Liver (tissue), 9 donors: ENCODE measurements around the gene FMR1. TPM values are rescaled to one million over a fixed set of nuclear protein-coding genes. Genes with fewer than 3 reads are reported as not detected.
A peak's percentile ranks its signal among the peaks of the same experiment; 100 is the strongest.

Experiments used
- DNase-seq: peaks from one replicate; pipeline ENCODE4 v3.0.0-alpha.2; 2017; ENCODE audit warnings: low spot score
- H3K27ac ChIP-seq, 2 donors: one replicate each; pipeline ENCODE4 v1.7.0; 2013; ENCODE audit warnings: inconsistent platforms in 2 of 2, low read length in 2 of 2, control low read depth in 1 of 2, low read depth in 1 of 2, mild to moderate bottlenecking in 1 of 2
- H3K27me3 ChIP-seq, 4 donors: one replicate each; pipeline versions ENCODE4 v1.6.1 to v1.7.0; 2013; ENCODE audit warnings: low read length in 3 of 4, inconsistent platforms in 1 of 4, mild to moderate bottlenecking in 1 of 4, moderate library complexity in 1 of 4; ENCODE audit not compliant: control insufficient read depth in 4 of 4, insufficient read depth in 4 of 4
- H3K36me3 ChIP-seq, 4 donors: one replicate each; pipeline versions ENCODE4 v1.6.1 to v1.7.0; 2013; ENCODE audit warnings: low read length in 3 of 4, mild to moderate bottlenecking in 3 of 4, low read depth in 1 of 4, moderate library complexity in 1 of 4; ENCODE audit not compliant: control insufficient read depth in 4 of 4, insufficient read depth in 3 of 4
- H3K4me1 ChIP-seq, 4 donors: one replicate each; pipeline versions ENCODE4 v1.6.1 to v1.7.0; 2013; ENCODE audit warnings: low read length in 3 of 4, mild to moderate bottlenecking in 3 of 4, moderate library complexity in 1 of 4; ENCODE audit not compliant: control insufficient read depth in 4 of 4, insufficient read depth in 4 of 4
- H3K4me3 ChIP-seq, 3 donors: one replicate each; pipeline versions ENCODE4 v1.6.1 to v1.7.0; 2013; ENCODE audit warnings: low read length in 3 of 3, control low read depth in 1 of 3, low read depth in 1 of 3, mild to moderate bottlenecking in 1 of 3
- H3K9ac ChIP-seq, 2 donors: one replicate each; pipeline ENCODE4 v1.7.0; 2013; ENCODE audit warnings: low read length in 2 of 2, mild to moderate bottlenecking in 2 of 2, moderate library complexity in 2 of 2, control low read depth in 1 of 2, low read depth in 1 of 2
- H3K9me3 ChIP-seq, 4 donors: one replicate each; pipeline versions ENCODE4 v1.6.1 to v1.7.0; 2013; ENCODE audit warnings: low read length in 3 of 4; ENCODE audit not compliant: control insufficient read depth in 4 of 4
- ATF3 ChIP-seq: IDR thresholded peaks from 2 replicates; pipeline ENCODE4 v1.6.1; 2016; ENCODE audit warnings: antibody characterized with exemption
- EGR1 ChIP-seq, 2 donors: IDR thresholded peaks; 2 replicates each; pipeline ENCODE4 v1.6.1; 2016 to 2018; ENCODE audit warnings: antibody characterized with exemption in 2 of 2, low read depth in 2 of 2
- FOXA1 ChIP-seq: IDR thresholded peaks from 2 replicates; pipeline ENCODE4 v1.6.1; 2016; ENCODE audit warnings: antibody characterized with exemption
- FOXA2 ChIP-seq: IDR thresholded peaks from 2 replicates; pipeline ENCODE4 v1.6.1; 2016; ENCODE audit warnings: antibody characterized with exemption
- GABPA ChIP-seq, 2 donors: IDR thresholded peaks in 1 of 2; conservative IDR thresholded peaks in 1 of 2; 2 replicates each; pipeline ENCODE4 v1.6.1; 2016; ENCODE audit warnings: antibody characterized with exemption in 2 of 2, mild to moderate bottlenecking in 1 of 2, moderate library complexity in 1 of 2
- HNF4A ChIP-seq, 2 donors: conservative IDR thresholded peaks; 2 replicates each; pipeline ENCODE4 v1.6.1; 2016; ENCODE audit warnings: antibody characterized with exemption in 2 of 2, mild to moderate bottlenecking in 2 of 2
- HNF4G ChIP-seq: IDR thresholded peaks from 2 replicates; pipeline ENCODE4 v1.6.1; 2016; ENCODE audit warnings: antibody characterized with exemption
- MAX ChIP-seq: IDR thresholded peaks from 2 replicates; pipeline ENCODE4 v1.6.1; 2016; ENCODE audit warnings: antibody characterized with exemption
- NR2F2 ChIP-seq: IDR thresholded peaks from 2 replicates; pipeline ENCODE4 v1.6.1; 2016; ENCODE audit warnings: antibody characterized with exemption
- RAD21 ChIP-seq, 2 donors: IDR thresholded peaks; 2 replicates each; pipeline ENCODE4 v1.6.1; 2016; ENCODE audit warnings: antibody characterized with exemption in 2 of 2, mild to moderate bottlenecking in 2 of 2
- REST ChIP-seq: IDR thresholded peaks from 2 replicates; pipeline ENCODE4 v1.6.1; 2016; ENCODE audit warnings: antibody characterized with exemption, mild to moderate bottlenecking
- RXRA ChIP-seq, 2 donors: IDR thresholded peaks; 2 replicates each; pipeline ENCODE4 v1.6.1; 2017 to 2018; ENCODE audit warnings: antibody characterized with exemption in 2 of 2, mild to moderate bottlenecking in 1 of 2
- SP1 ChIP-seq: IDR thresholded peaks from 2 replicates; pipeline ENCODE4 v1.6.1; 2018; ENCODE audit warnings: antibody characterized with exemption, mild to moderate bottlenecking
- TAF1 ChIP-seq: conservative IDR thresholded peaks from 2 replicates; pipeline ENCODE4 v1.6.1; 2016; ENCODE audit warnings: antibody characterized with exemption, mild to moderate bottlenecking
- YY1 ChIP-seq: IDR thresholded peaks from 2 replicates; pipeline ENCODE4 v1.6.1; 2016; ENCODE audit warnings: antibody characterized with exemption, mild to moderate bottlenecking
- ZBTB33 ChIP-seq: IDR thresholded peaks from 2 replicates; pipeline ENCODE4 v1.6.1; 2016; ENCODE audit warnings: antibody characterized with exemption
- WGBS: extraction: QIAGEN DNeasy Blood & Tissue Kit; methylation state at CpG from one replicate; pipeline ENCODE4 v1.1.7; 2013; 5-methylcytosine and 5-hydroxymethylcytosine counted together
- polyA plus RNA-seq, 2 donors: library from polyadenylated mRNA; stranded (reverse) in 1 of 2; unstranded in 1 of 2; fragments of 200-250 nt in 1 of 2; fragments of >200 nt in 1 of 2; fragmentation: Nextera tagmentation in 1 of 2; extraction: Ambion mirVana in 1 of 2; gene quantifications; one replicate each; pipeline versions ENCODE4 v1.2.1 to v1.2.3, GENCODE V29; 2013 to 2015
- total RNA-seq, 2 donors: library from RNA; depleted of rRNA; stranded (reverse); fragments of >200 nt; gene quantifications; one replicate each; pipeline ENCODE4 v1.2.3, GENCODE V29; 2014
- donor health status: healthy.
- donor health status: healthy.
- donor health status: healthy.
- donor health status: healthy.
- donor health status: healthy.

Gene FMR1
- total RNA-seq (10 to 100 TPM; 22.1 to 29.4 TPM), polyA plus RNA-seq (10 to 100 TPM; 10.9 to 11.6 TPM)

GRCh38 chrX:147911192-147912022 is at the start of gene FMR1:
Gene FMR1, plus strand, starts transcription at chrX:147911919. Its CDS starts 261 bp downstream, at chrX:147912180.
- Histone ChIP-seq H3K4me1 (peaks cover 0 to 11% (median 3%) of the 10 kb centered on the region in 4 donors), H3K4me3 (peak within 1 kb of the TSS; percentile 38 to 86 (median 68)), H3K27me3 (no peaks in the 10 kb centered on the region), H3K36me3 (no peaks in the 10 kb centered on the region), H3K9ac (peak within 1 kb of the TSS; percentile 66 to 88), H3K9me3 (no peaks in the 10 kb centered on the region), H3K27ac (peak within 1 kb of the TSS; percentile 87 to 94)
- TF ChIP-seq MAX (no peak), SP1 (peak; percentile 39), TAF1 (peak; percentile 37), RXRA (IDR thresholded peaks at IDR 0.05) (peak in 1 of 2 donors; percentile 33), REST (peak; percentile 31), FOXA1 (peak; percentile 36), ATF3 (no peak), HNF4G (no peak), FOXA2 (peak; percentile 23), GABPA (IDR thresholded peaks at IDR 0.05 in 1 of 2, conservative IDR thresholded peaks at IDR 0.05 in 1 of 2) (peak in 1 of 2 donors; percentile 46), ZBTB33 (peak; percentile 18)
- peak; percentile 89 for DNase-seq
- 3% methylated on average over 66 of the region's 66 CpGs for WGBS

GRCh38 chrX:147875866-147876596 is 35.7 kb upstream of the FMR1 start:
- peaks cover 0 to 4% (median 3%) of the 10 kb centered on the region in 4 donors for H3K4me1 ChIP-seq
- H3K27me3 ChIP-seq: no peaks in the 10 kb centered on the region
- peaks cover 0 to 3% (median 0%) of the 10 kb centered on the region in 4 donors for H3K9me3 ChIP-seq
- peak overlapping the region; percentile 87 to 98 for H3K27ac ChIP-seq
- WGBS: 31% methylated on average over 7 of the region's 7 CpGs
- no peaks in the 10 kb centered on the region for H3K36me3 ChIP-seq
- no peak for DNase-seq
- peak overlapping the region; percentile 58 to 72 (median 65) for H3K4me3 ChIP-seq
- H3K9ac ChIP-seq: peak overlapping the region; percentile 72 to 98
- TF ChIP-seq EGR1 (IDR thresholded peaks at IDR 0.05; ENCODE audit: low read depth in 2 of 2): peak in 1 of 2 donors; percentile 36
- TF ChIP-seq SP1: peak; percentile 93
- TF ChIP-seq REST: peak; percentile 91
- peak; percentile 94 to 97 for TF ChIP-seq HNF4A (conservative IDR thresholded peaks at IDR 0.05)
- peak; percentile 97 for TF ChIP-seq YY1
- peak; percentile 78 for TF ChIP-seq ATF3
- TF ChIP-seq TAF1: peak; percentile 46
- TF ChIP-seq FOXA2: no peak
- TF ChIP-seq RAD21 (IDR thresholded peaks at IDR 0.05): peak; percentile 14 to 18
- TF ChIP-seq ZBTB33: peak; percentile 49
- no peak for TF ChIP-seq NR2F2
- TF ChIP-seq HNF4G: peak; percentile 93
- TF ChIP-seq GABPA (IDR thresholded peaks at IDR 0.05 in 1 of 2, conservative IDR thresholded peaks at IDR 0.05 in 1 of 2): no peak
